Sigmoid colon (tissue), 4 donors: ENCODE results near the gene SDR39U1.

Source experiments
- POLR2A ChIP-seq, 2 donors: fragments of 450-650 bp; IDR thresholded peaks; one replicate each; pipeline ENCODE4 v1.6.1; 2016; ENCODE audit warnings: antibody characterized with exemption in 2 of 2, mild to moderate bottlenecking in 2 of 2, moderate library complexity in 2 of 2
- POLR2AphosphoS5 ChIP-seq, 4 donors: sonication (generic); formaldehyde crosslinking; IDR thresholded peaks; one replicate each; pipeline ENCODE4 v1.6.1; 2017; ENCODE audit warnings: antibody characterized with exemption in 4 of 4
- TF ChIP-seq, protein P1 (sequence below), 4 experiments: fragments of 450-650 bp in 3 of 4; fragments of 200-600 bp in 1 of 4; IDR thresholded peaks; one replicate each; pipeline ENCODE4 v1.5.1; 2016 to 2019; ENCODE audit warnings: antibody characterized with exemption in 4 of 4, mild to moderate bottlenecking in 3 of 4, moderate library complexity in 2 of 4

GRCh38 chr14:24409192-24409591 is 33.4 kb downstream of the SDR39U1 start:
- TF ChIP-seq POLR2AphosphoS5 (IDR thresholded peaks at IDR 0.05) = no peak
- TF ChIP-seq, protein P1, sequence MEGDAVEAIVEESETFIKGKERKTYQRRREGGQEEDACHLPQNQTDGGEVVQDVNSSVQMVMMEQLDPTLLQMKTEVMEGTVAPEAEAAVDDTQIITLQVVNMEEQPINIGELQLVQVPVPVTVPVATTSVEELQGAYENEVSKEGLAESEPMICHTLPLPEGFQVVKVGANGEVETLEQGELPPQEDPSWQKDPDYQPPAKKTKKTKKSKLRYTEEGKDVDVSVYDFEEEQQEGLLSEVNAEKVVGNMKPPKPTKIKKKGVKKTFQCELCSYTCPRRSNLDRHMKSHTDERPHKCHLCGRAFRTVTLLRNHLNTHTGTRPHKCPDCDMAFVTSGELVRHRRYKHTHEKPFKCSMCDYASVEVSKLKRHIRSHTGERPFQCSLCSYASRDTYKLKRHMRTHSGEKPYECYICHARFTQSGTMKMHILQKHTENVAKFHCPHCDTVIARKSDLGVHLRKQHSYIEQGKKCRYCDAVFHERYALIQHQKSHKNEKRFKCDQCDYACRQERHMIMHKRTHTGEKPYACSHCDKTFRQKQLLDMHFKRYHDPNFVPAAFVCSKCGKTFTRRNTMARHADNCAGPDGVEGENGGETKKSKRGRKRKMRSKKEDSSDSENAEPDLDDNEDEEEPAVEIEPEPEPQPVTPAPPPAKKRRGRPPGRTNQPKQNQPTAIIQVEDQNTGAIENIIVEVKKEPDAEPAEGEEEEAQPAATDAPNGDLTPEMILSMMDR (IDR thresholded peaks at IDR 0.05) = no peak
- no peak for TF ChIP-seq POLR2A (IDR thresholded peaks at IDR 0.05)
